DND-41 (cell line): ENCODE data around the gene CT45A8.
A peak's percentile ranks its signal among the peaks of the same experiment; 100 is the strongest.
"Not testable (repeated sequence)": the region's sequence is repeated elsewhere in the genome, so short reads cannot be mapped to it uniquely, and the experiment has no call there.

Experiments used
- ATAC-seq: fragments of 200-7000 bp; cut with Tn5 transposase; 3 replicates; pipeline ENCODE4 v1.9.1; 2021; ENCODE audit warnings: low read depth; ENCODE audit not compliant: insufficient read depth
- DNase-seq: peaks from one replicate; pipeline ENCODE4 v3.0.0-alpha.2; 2020
- H2AFZ ChIP-seq: 2 replicates; pipeline ENCODE4 v1.6.0; 2012; ENCODE audit warnings: low read depth, low read length
- H3K27ac ChIP-seq: 2 replicates; pipeline ENCODE4 v1.5.1; 2012; ENCODE audit warnings: low read length, inconsistent platforms
- H3K27me3 ChIP-seq: fragments of 200-600 bp; sonication (generic); 2 replicates; pipeline ENCODE4 v1.6.0; 2012; ENCODE audit warnings: low read length, mild to moderate bottlenecking, inconsistent platforms; ENCODE audit not compliant: insufficient read depth, poor library complexity
- H3K36me3 ChIP-seq: 2 replicates; pipeline ENCODE4 v1.5.1; 2012; ENCODE audit warnings: low read length, inconsistent platforms; ENCODE audit not compliant: insufficient read depth
- H3K4me1 ChIP-seq: 2 replicates; pipeline ENCODE4 v1.5.1; 2012; ENCODE audit warnings: mild to moderate bottlenecking, low read length; ENCODE audit not compliant: insufficient read depth
- H3K4me2 ChIP-seq: 2 replicates; pipeline ENCODE4 v1.6.0; 2012; ENCODE audit warnings: mild to moderate bottlenecking, moderate library complexity, low read length, inconsistent platforms; ENCODE audit not compliant: insufficient read depth
- H3K4me3 ChIP-seq, 2 experiments: fragments of 200-600 bp in 1 of 2; shearing (Covaris generic) in 1 of 2; 2 replicates each; pipeline ENCODE4 v1.5.1; 2012 to 2016; ENCODE audit warnings: inconsistent platforms in 2 of 2, low read length in 2 of 2, mild to moderate bottlenecking in 2 of 2, low read depth in 1 of 2, moderate library complexity in 1 of 2
- H3K79me2 ChIP-seq: 2 replicates; pipeline ENCODE4 v1.6.0; 2012; ENCODE audit warnings: low read length, inconsistent platforms; ENCODE audit not compliant: insufficient read depth
- H3K9ac ChIP-seq: 2 replicates; pipeline ENCODE4 v1.6.0; 2012; ENCODE audit warnings: low read depth, mild to moderate bottlenecking, inconsistent platforms, low read length, moderate library complexity
- H3K9me3 ChIP-seq: 2 replicates; pipeline ENCODE4 v1.5.1; 2012; ENCODE audit warnings: low read length, moderate library complexity, mild to moderate bottlenecking, inconsistent platforms; ENCODE audit not compliant: insufficient read depth, severe bottlenecking
- H4K20me1 ChIP-seq: 2 replicates; pipeline ENCODE4 v1.6.0; 2012; ENCODE audit warnings: low read length; ENCODE audit not compliant: insufficient read depth
- CTCF ChIP-seq: IDR thresholded peaks from 2 replicates; pipeline ENCODE4 v1.5.1; 2012; ENCODE audit warnings: borderline replicate concordance, low read length, moderate library complexity, mild to moderate bottlenecking; ENCODE audit not compliant: poor library complexity, severe bottlenecking; ENCODE audit errors: extremely low read depth

CT45A8 gene

GRCh38 chrX:135888976-135889375 lies 34.6 kb upstream of the CT45A8 start:
- peak; percentile 49 for DNase-seq
- not testable (repeated sequence) for H3K9ac ChIP-seq, H3K4me2 ChIP-seq, ATAC-seq, H3K36me3 ChIP-seq, H3K27me3 ChIP-seq, H3K4me1 ChIP-seq, H3K79me2 ChIP-seq, H2AFZ ChIP-seq, H3K4me3 ChIP-seq, H3K27ac ChIP-seq, H3K9me3 ChIP-seq, H4K20me1 ChIP-seq
- TF ChIP-seq CTCF: peak; percentile 54

- not testable (repeated sequence) for H3K4me1 ChIP-seq
These were observed 33.9 kb upstream of the CT45A8 start for GRCh38 chrX:135888230-135888629.

GRCh38 chrX:135882741-135883140 lies 28.4 kb upstream of the CT45A8 start:
- not testable (repeated sequence) for DNase-seq, H3K36me3 ChIP-seq, H3K79me2 ChIP-seq, H3K9me3 ChIP-seq, H2AFZ ChIP-seq, H3K4me2 ChIP-seq, H3K4me3 ChIP-seq, H3K9ac ChIP-seq, H3K27ac ChIP-seq, H3K27me3 ChIP-seq, ATAC-seq, H3K4me1 ChIP-seq, H4K20me1 ChIP-seq

More at GRCh38 chrX:135888230-135888629, 33.9 kb upstream of the CT45A8 start:
- H3K4me2 ChIP-seq, H3K9ac ChIP-seq, ATAC-seq, H3K27me3 ChIP-seq, H3K27ac ChIP-seq, H3K79me2 ChIP-seq, H3K9me3 ChIP-seq, H2AFZ ChIP-seq, H3K4me3 ChIP-seq, H4K20me1 ChIP-seq, H3K36me3 ChIP-seq, DNase-seq: not testable (repeated sequence)

- H3K9me3 ChIP-seq, H3K79me2 ChIP-seq, DNase-seq, H3K4me1 ChIP-seq, H2AFZ ChIP-seq, ATAC-seq, H3K36me3 ChIP-seq, H3K4me3 ChIP-seq, H3K27ac ChIP-seq, H4K20me1 ChIP-seq, H3K9ac ChIP-seq, H3K27me3 ChIP-seq, H3K4me2 ChIP-seq: not testable (repeated sequence)
These were observed 17.4 kb upstream of the CT45A8 start, which contains the start of gene CT45A9 for GRCh38 chrX:135871712-135872111. Gene CT45A9 (minus strand): TSS chrX:135871812. CDS start chrX:135868061, 3,751 bp downstream.

GRCh38 chrX:135837180-135837579 lies 17.2 kb downstream of the CT45A8 start, which contains the start of gene CT45A7:
Gene CT45A7 (minus strand): TSS chrX:135837280. CDS start chrX:135833533, 3,747 bp downstream.
- H3K79me2 ChIP-seq, H3K27ac ChIP-seq, H3K36me3 ChIP-seq, H3K4me3 ChIP-seq, H3K4me2 ChIP-seq, H3K9me3 ChIP-seq, H4K20me1 ChIP-seq, ATAC-seq, H2AFZ ChIP-seq, DNase-seq, H3K27me3 ChIP-seq, H3K4me1 ChIP-seq, H3K9ac ChIP-seq: not testable (repeated sequence)

GRCh38 chrX:135819912-135820311 lies 34.4 kb downstream of the CT45A8 start, which contains the start of gene CT45A2:
Gene CT45A2 (minus strand): TSS chrX:135820012. CDS start chrX:135816265, 3,747 bp downstream.
- not testable (repeated sequence) for H3K4me2 ChIP-seq, H3K9me3 ChIP-seq, H4K20me1 ChIP-seq, H3K27me3 ChIP-seq, H3K36me3 ChIP-seq, H3K4me3 ChIP-seq, H3K4me1 ChIP-seq, H3K9ac ChIP-seq, H3K79me2 ChIP-seq, DNase-seq, ATAC-seq, H2AFZ ChIP-seq, H3K27ac ChIP-seq

- not testable (repeated sequence) for H2AFZ ChIP-seq, H3K9ac ChIP-seq, H3K27me3 ChIP-seq, H3K36me3 ChIP-seq, H4K20me1 ChIP-seq, H3K79me2 ChIP-seq, H3K4me3 ChIP-seq, H3K4me1 ChIP-seq, H3K4me2 ChIP-seq, DNase-seq, ATAC-seq, H3K27ac ChIP-seq, H3K9me3 ChIP-seq
These were observed 51.7 kb downstream of the CT45A8 start, which contains the start of gene CT45A6 for GRCh38 chrX:135802687-135803086. Gene CT45A6 (minus strand): TSS chrX:135802787. CDS start chrX:135798993, 3,794 bp downstream.
